Subcutaneous abdominal adipose tissue (tissue), 5 donors: Measurements from ENCODE around the gene TPK1.
"Not testable (repeated sequence)": the region's sequence is repeated elsewhere in the genome, so short reads cannot be mapped to it uniquely, and the experiment has no call there.

Experiments used
- H3K27ac ChIP-seq: one replicate; pipeline ENCODE4 v1.7.0; 2013; ENCODE audit warnings: low read depth, mild to moderate bottlenecking, inconsistent platforms, low read length, moderate library complexity
- H3K27me3 ChIP-seq, 5 donors: one replicate each; pipeline ENCODE4 v1.7.0; 2013; ENCODE audit warnings: low read length in 5 of 5, inconsistent platforms in 1 of 5; ENCODE audit not compliant: control insufficient read depth in 5 of 5, insufficient read depth in 4 of 5
- H3K36me3 ChIP-seq, 5 donors: one replicate each; pipeline ENCODE4 v1.7.0; 2013; ENCODE audit warnings: low read length in 5 of 5; ENCODE audit not compliant: control insufficient read depth in 5 of 5, insufficient read depth in 5 of 5
- H3K4me1 ChIP-seq, 5 donors: one replicate each; pipeline ENCODE4 v1.7.0; 2013; ENCODE audit warnings: low read length in 5 of 5, mild to moderate bottlenecking in 3 of 5, moderate library complexity in 1 of 5; ENCODE audit not compliant: control insufficient read depth in 5 of 5, insufficient read depth in 5 of 5
- H3K4me3 ChIP-seq, 5 donors: one replicate each; pipeline ENCODE4 v1.7.0; 2013; ENCODE audit warnings: low read length in 5 of 5, low read depth in 1 of 5
- H3K9ac ChIP-seq, 5 donors: one replicate each; pipeline ENCODE4 v1.7.0; 2013; ENCODE audit warnings: low read length in 5 of 5, mild to moderate bottlenecking in 4 of 5, moderate library complexity in 3 of 5
- H3K9me3 ChIP-seq, 5 donors: one replicate each; pipeline ENCODE4 v1.7.0; 2013; ENCODE audit warnings: low read length in 5 of 5; ENCODE audit not compliant: control insufficient read depth in 5 of 5
- donor health status: healthy.
- donor health status: healthy.
- donor health status: healthy.
- donor health status: healthy.
- donor health status: healthy.

Gene TPK1

DNA sequence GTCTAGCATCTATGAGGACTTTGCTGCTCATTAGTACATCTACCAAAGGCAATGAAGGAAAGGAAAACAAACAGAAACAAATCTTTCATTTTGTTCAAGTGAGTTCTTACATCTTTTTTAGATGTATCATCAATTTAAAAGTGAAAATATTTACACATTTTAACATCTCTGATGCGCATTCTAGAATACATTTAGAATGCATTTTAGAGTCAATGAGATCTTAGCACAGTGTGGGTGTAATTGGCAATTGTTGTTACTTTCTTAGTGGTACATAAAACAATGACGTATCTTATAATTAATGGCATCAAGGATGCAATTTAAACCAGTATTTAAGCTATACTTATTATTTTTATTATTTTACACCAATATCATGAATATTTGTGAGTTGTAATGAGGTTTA, 51.4 kb downstream of the TPK1 start:
- no peaks in the 10 kb centered on the region for H3K9me3 ChIP-seq
- no peaks in the 10 kb centered on the region for H3K36me3 ChIP-seq
- no peak overlapping the region for H3K27ac ChIP-seq
- H3K27me3 ChIP-seq: no peaks in the 10 kb centered on the region
- no peak overlapping the region for H3K9ac ChIP-seq
- no peak overlapping the region for H3K4me3 ChIP-seq
- H3K4me1 ChIP-seq: no peaks in the 10 kb centered on the region

DNA sequence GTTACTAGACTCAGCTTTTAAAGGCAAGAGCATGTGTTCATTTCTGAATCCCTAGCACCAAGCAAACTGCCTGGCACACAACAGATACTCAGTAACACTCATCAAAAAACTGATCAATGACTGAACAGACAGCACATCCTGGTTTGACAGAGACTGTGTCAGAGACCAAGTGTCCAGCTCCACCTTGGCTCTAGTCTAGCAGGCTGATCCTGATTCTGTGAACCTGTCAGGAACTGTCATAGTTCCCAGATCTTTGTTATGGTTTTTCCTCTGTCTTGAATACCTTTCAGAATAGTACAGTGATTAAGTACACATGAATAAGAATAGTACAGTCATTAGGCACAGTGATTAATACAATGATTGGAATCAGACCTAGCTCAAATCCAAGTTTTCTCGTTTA, 53.0 kb downstream of the TPK1 start:
- H3K9me3 ChIP-seq: no peaks in the 10 kb centered on the region
- H3K9ac ChIP-seq: no peak overlapping the region
- no peak overlapping the region for H3K27ac ChIP-seq
- H3K4me3 ChIP-seq: no peak overlapping the region
- H3K36me3 ChIP-seq: no peaks in the 10 kb centered on the region
- no peaks in the 10 kb centered on the region for H3K4me1 ChIP-seq
- H3K27me3 ChIP-seq: no peaks in the 10 kb centered on the region

DNA sequence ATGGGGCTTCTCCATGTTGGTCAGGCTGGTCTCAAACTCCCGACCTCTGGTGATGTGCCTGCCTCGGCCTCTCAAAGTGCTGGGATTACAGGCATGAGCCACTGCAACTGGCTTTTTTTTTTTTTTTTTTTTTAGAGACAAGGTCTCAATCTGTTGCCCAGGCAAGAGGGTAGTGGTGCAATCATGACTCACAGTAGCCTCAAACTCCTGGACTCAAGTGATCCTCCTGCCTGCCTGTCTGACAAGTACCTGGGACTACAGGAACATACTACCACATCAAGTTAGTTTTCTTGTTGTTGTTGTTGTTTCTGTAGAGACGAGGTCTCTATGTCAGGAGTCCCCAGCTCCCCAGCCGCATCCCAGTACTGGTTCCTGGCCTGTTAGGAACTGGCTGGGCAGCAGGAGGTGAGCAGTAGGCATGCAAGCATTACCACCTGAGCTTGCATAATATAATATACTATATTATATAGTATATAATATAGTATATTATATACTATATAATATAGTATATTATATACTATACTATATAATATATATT, 55.7 kb downstream of the TPK1 start:
- H3K36me3 ChIP-seq: no peaks in the 10 kb centered on the region
- H3K27ac ChIP-seq: no peak overlapping the region
- H3K27me3 ChIP-seq: no peaks in the 10 kb centered on the region
- H3K9me3 ChIP-seq: no peaks in the 10 kb centered on the region
- H3K9ac ChIP-seq: no peak overlapping the region
- no peaks in the 10 kb centered on the region for H3K4me1 ChIP-seq
- no peak overlapping the region for H3K4me3 ChIP-seq

DNA sequence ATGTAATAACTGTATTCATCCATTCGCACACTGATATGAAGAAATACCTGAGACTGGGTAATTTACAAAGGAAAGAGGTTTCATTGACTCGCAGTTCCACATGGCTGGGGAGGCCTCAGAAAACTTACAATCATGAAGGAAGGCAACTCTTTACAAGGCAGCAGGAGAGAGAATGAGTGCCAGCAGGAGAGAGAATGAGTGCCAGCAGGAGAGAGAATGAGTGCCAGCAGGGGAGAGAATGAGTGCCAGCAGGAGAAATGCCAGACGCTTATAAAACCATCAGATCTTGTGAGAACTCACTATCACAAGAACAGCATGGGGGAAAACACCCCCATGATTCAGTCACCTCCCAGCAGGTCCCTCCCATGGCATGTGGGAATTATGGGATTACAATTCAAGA, 58.0 kb downstream of the TPK1 start:
- not testable (repeated sequence) for H3K36me3 ChIP-seq

DNA sequence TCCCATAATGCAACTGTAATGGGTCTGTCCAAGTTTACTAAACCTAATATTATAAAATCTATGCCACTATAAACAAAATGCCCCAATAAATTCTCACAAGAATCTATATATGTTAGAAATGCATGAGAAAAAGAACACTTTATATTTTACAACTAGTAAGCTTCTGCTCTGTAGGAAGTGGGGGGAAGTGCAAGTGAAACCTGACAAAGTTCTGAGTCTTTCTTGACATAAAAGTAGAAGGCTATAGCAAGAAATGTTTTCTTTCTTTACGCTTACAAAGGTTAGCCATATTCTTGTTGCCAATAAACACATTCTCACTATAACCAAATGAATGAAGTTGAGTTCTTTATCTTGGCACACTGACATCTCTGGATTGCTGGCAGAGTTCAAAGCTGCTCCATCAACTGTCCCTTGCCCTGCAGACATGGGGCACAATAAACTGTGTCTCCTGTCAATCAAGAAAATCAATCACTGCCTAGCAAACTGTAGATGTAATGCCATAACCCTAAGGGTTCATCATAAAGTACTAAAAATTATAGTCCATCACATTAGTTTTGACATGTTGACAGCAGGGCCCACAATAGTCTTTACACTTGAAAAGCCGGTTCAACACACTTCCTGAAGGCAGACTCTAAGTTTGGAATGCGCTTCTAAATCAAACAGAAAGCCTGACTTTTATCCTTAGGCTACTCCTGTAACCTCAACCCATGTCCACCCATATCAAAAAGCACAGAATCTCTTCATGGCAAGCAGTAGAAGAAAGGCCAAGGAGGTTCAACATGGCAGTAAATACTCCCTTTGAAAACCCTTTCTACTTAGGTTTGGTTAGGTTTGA, 58.6 kb downstream of the TPK1 start:
- H3K9ac ChIP-seq: no peak overlapping the region
- no peak overlapping the region for H3K27ac ChIP-seq
- no peaks in the 10 kb centered on the region for H3K9me3 ChIP-seq
- H3K36me3 ChIP-seq: no peaks in the 10 kb centered on the region
- H3K27me3 ChIP-seq: no peaks in the 10 kb centered on the region
- no peaks in the 10 kb centered on the region for H3K4me1 ChIP-seq
- no peak overlapping the region for H3K4me3 ChIP-seq

More for the DNA sequence above, 58.0 kb downstream of the TPK1 start:
- H3K27ac ChIP-seq, H3K27me3 ChIP-seq, H3K4me3 ChIP-seq, H3K4me1 ChIP-seq, H3K9me3 ChIP-seq, H3K9ac ChIP-seq: not testable (repeated sequence)

DNA sequence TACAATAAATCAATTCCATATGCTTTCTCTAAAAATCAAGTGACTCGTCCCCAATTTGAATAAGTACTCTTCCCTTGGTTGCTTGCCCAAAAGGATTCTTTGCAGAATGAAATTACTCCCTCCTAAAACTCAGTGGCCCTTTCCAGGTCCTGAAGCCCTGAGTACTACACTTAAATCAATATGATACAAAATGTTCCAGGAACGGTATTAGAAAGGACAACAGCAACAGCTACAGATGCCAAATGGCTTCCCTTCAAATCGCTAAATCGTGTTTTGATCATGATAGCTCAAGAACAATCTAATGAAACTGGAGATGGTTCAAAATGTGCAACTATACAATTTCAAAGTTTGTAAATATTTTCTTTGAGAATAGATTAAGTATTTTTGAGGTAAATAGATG, 59.4 kb downstream of the TPK1 start:
- Histone ChIP-seq H3K4me1 (no peaks in the 10 kb centered on the region), H3K27ac (no peak overlapping the region), H3K27me3 (no peaks in the 10 kb centered on the region), H3K9me3 (no peaks in the 10 kb centered on the region), H3K36me3 (no peaks in the 10 kb centered on the region), H3K9ac (no peak overlapping the region), H3K4me3 (no peak overlapping the region)

DNA sequence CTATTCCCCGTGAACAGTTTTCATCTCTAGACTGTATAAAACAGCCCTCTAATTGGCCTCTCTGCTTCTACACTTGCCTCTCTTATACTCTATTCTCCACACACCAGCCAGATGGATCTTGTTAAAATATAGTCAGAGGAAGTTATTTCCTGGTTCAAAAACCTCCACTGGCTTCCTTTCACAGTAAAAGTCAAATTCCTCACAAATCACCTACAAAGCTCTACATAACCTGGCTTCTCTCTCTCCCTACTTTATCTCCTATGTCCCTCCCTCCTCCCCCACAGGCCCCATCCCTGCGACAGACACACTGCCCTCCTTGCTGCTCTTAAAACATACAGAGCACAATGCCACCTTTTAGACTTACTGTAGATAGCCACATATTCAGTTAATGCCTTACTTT, 60.1 kb downstream of the TPK1 start:
- no peaks in the 10 kb centered on the region for H3K36me3 ChIP-seq
- H3K9me3 ChIP-seq: no peaks in the 10 kb centered on the region
- no peak overlapping the region for H3K4me3 ChIP-seq
- no peaks in the 10 kb centered on the region for H3K27me3 ChIP-seq
- H3K27ac ChIP-seq: no peak overlapping the region
- H3K4me1 ChIP-seq: no peaks in the 10 kb centered on the region
- H3K9ac ChIP-seq: no peak overlapping the region

DNA sequence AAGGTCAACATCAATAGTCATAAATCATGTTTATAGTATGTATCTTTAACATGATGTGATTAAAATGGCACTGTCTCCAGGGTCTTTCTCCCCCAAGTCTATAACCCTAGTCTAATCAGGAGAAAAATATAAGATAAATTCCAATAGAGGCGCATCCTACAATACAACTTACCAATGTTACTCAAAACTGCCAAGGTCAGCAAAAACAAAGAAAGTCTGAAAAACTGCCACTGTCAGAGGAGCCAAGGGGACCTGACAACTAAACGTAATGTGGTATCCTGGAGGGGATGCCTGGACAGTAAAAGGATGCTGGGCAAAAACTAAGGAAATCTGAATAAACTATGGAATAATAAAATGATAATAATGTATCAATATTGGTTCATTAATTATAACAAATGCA, 63.9 kb downstream of the TPK1 start:
- H3K27ac ChIP-seq: no peak overlapping the region
- no peak overlapping the region for H3K4me3 ChIP-seq
- no peaks in the 10 kb centered on the region for H3K4me1 ChIP-seq
- H3K36me3 ChIP-seq: no peaks in the 10 kb centered on the region
- H3K27me3 ChIP-seq: no peaks in the 10 kb centered on the region
- no peaks in the 10 kb centered on the region for H3K9me3 ChIP-seq
- no peak overlapping the region for H3K9ac ChIP-seq

DNA sequence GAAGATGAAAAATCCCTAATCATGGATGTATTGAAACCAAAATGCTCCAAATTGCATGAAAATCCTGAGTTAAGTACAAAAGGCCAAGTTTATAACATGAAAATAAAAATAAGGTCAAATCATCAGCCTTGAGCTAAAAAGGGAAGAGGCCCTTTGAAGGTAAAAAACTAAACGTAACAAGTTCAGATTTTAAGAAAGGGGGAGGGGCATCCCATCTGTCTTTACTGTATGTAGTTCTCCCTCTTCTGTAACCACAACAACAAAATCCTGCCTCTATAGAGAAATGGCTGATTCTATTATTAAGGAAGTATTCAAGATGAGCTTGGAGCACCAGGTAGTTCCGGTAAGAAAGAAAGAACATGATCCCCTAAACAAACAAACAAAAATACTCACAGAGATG, 64.7 kb downstream of the TPK1 start:
- H3K27ac ChIP-seq: no peak overlapping the region
- H3K36me3 ChIP-seq: no peaks in the 10 kb centered on the region
- H3K9ac ChIP-seq: no peak overlapping the region
- H3K4me1 ChIP-seq: no peaks in the 10 kb centered on the region
- H3K27me3 ChIP-seq: no peaks in the 10 kb centered on the region
- no peaks in the 10 kb centered on the region for H3K9me3 ChIP-seq
- no peak overlapping the region for H3K4me3 ChIP-seq

DNA sequence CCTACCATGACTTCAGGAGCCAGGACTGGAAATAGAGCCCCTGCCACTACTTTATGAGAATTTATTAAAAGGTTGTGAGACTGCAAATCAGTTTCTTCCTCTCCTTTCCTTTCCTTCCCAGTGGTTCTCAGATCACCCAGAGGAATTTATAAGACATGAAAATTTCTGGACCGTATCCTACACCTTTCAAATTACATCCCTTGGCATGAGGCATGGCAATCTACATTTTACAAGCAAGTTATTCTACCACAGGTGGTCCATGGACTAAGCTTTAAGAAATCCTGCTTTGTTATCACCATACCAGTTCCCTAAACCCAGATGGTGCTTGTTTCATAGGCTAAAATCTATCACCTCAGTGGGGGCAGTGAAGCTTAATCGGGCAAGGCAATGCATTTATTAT, 66.5 kb downstream of the TPK1 start:
- no peaks in the 10 kb centered on the region for H3K4me1 ChIP-seq
- H3K9ac ChIP-seq: no peak overlapping the region
- no peak overlapping the region for H3K4me3 ChIP-seq
- no peaks in the 10 kb centered on the region for H3K27me3 ChIP-seq
- H3K9me3 ChIP-seq: no peaks in the 10 kb centered on the region
- no peak overlapping the region for H3K27ac ChIP-seq
- no peaks in the 10 kb centered on the region for H3K36me3 ChIP-seq
